SK-N-SH treated with all-trans-retinoic acid at 6 μM for 48 hours (cell line): ENCODE data around the gene PRELID3B.

ENCODE experiments used
- ATAC-seq: fragments of 200-7000 bp; cut with Tn5 transposase; 3 replicates; pipeline ENCODE4 v1.9.1; 2020; ENCODE audit warnings: mild to moderate bottlenecking, moderate library complexity
- ARNTL ChIP-seq: fragments of 450-650 bp; formaldehyde crosslinking; IDR thresholded peaks from 2 replicates; pipeline ENCODE4 v1.5.0; 2020; ENCODE audit warnings: low read depth, mild to moderate bottlenecking, moderate library complexity, borderline replicate concordance
- BACH2 ChIP-seq: fragments of 250-450 bp; sonication (Bioruptor Pico); IDR thresholded peaks from 2 replicates; pipeline ENCODE4 v1.9.0; 2021; ENCODE audit warnings: mild to moderate bottlenecking, borderline replicate concordance
- CSDC2 ChIP-seq: fragments of 250-450 bp; sonication (Bioruptor Pico); IDR thresholded peaks from 2 replicates; pipeline ENCODE4 v1.5.0; 2020; ENCODE audit warnings: mild to moderate bottlenecking, moderate library complexity
- GLIS3 ChIP-seq: fragments of 250-450 bp; sonication (Bioruptor Pico); IDR thresholded peaks from 2 replicates; pipeline ENCODE4 v1.5.0; 2020; ENCODE audit warnings: mild to moderate bottlenecking, moderate library complexity
- ISL1 ChIP-seq: fragments of 250-450 bp; sonication (Bioruptor Pico); IDR thresholded peaks from 2 replicates; pipeline ENCODE4 v2.1.2; 2022; ENCODE audit warnings: mild to moderate bottlenecking, moderate library complexity
- OSR1 ChIP-seq: fragments of 250-450 bp; sonication (Bioruptor Pico); IDR thresholded peaks from 2 replicates; pipeline ENCODE4 v1.8.0; 2022; ENCODE audit warnings: moderate library complexity, mild to moderate bottlenecking, inconsistent platforms
- PATZ1 ChIP-seq: fragments of 250-450 bp; sonication (Bioruptor Pico); IDR thresholded peaks from 2 replicates; pipeline ENCODE4 v1.8.0; 2020; ENCODE audit warnings: mild to moderate bottlenecking, moderate library complexity, borderline replicate concordance
- RARB ChIP-seq: fragments of 250-450 bp; sonication (Bioruptor Pico); IDR thresholded peaks from 2 replicates; pipeline ENCODE4 v1.8.0; 2021; ENCODE audit warnings: mild to moderate bottlenecking, moderate library complexity
- SNAI2 ChIP-seq: fragments of 250-450 bp; sonication (Bioruptor Pico); IDR thresholded peaks from 2 replicates; pipeline ENCODE4 v1.5.0; 2020; ENCODE audit warnings: mild to moderate bottlenecking, moderate library complexity
- TCF4 ChIP-seq: fragments of 250-450 bp; sonication (Bioruptor Pico); IDR thresholded peaks from 2 replicates; pipeline ENCODE4 v1.8.0; 2021; ENCODE audit warnings: mild to moderate bottlenecking, moderate library complexity, borderline replicate concordance
- TSHZ2 ChIP-seq: fragments of 250-450 bp; sonication (Bioruptor Pico); IDR thresholded peaks from 2 replicates; pipeline ENCODE4 v1.5.0; 2020; ENCODE audit warnings: mild to moderate bottlenecking, moderate library complexity
- ZFP3 ChIP-seq: fragments of 250-450 bp; sonication (Bioruptor Pico); IDR thresholded peaks from 2 replicates; pipeline ENCODE4 v1.5.0; 2020; ENCODE audit warnings: mild to moderate bottlenecking, moderate library complexity
- ZFP30 ChIP-seq: fragments of 450-650 bp; formaldehyde crosslinking; IDR thresholded peaks from 2 replicates; pipeline ENCODE4 v1.5.0; 2022; ENCODE audit warnings: mild to moderate bottlenecking, moderate library complexity
- ZNF70 ChIP-seq: fragments of 450-650 bp; formaldehyde crosslinking; IDR thresholded peaks from 2 replicates; pipeline ENCODE4 v1.5.0; 2020; ENCODE audit warnings: mild to moderate bottlenecking, moderate library complexity
- ZNF8 ChIP-seq: fragments of 450-650 bp; formaldehyde crosslinking; IDR thresholded peaks from 2 replicates; pipeline ENCODE4 v1.5.0; 2020; ENCODE audit warnings: mild to moderate bottlenecking, moderate library complexity
- TF ChIP-seq, protein P1 (sequence below): fragments of 250-450 bp; sonication (Bioruptor Pico); IDR thresholded peaks from 2 replicates; pipeline ENCODE4 v1.5.1; 2021; ENCODE audit warnings: mild to moderate bottlenecking, moderate library complexity
- TF ChIP-seq, protein P2 (sequence below): fragments of 250-450 bp; sonication (Bioruptor Pico); IDR thresholded peaks from 2 replicates; pipeline ENCODE4 v1.8.0; 2021; ENCODE audit warnings: low read depth, mild to moderate bottlenecking, moderate library complexity, borderline replicate concordance

PRELID3B gene

GRCh38 chr20:59042151-59042795, at the start of gene PRELID3B:
Gene PRELID3B (minus strand): TSS chr20:59042786. CDS start chr20:59042730, 56 bp downstream.
- peak; percentile 68 for ATAC-seq

DNA sequence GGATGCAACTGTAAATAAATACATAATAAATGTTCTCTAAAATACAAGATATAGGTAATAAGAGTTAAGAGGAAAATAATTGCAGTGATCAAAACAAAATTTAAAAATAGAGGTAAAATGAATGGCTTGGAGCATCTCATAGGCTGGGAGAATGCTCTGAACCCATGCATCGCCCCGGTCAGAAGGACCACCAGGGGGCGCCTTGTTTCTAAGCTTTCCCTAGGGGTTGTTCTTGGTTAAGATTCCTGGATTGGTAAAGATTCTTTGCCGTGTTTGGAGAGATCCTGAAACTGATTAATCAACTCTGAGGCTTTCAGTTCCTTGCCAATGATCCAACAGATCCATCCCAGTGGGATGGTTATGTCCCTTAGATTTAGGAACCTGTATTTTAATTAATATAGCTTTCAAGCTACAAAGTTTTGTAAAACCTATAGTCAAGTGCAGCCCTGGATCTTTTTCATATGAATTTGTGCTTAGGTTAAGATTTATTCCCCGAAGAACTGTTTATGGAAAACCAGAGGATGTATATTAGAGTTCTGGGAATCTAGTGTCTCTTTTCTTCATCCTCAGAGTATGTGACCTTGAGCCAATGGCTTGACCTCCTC, 45.3 kb upstream of the PRELID3B start:
- ATAC-seq = peak; percentile 97

More at GRCh38 chr20:59042151-59042795, at the start of gene PRELID3B:
- TF ChIP-seq RARB (CRISPR knock-in tag) = no peak
- peak; percentile 33; the same call in 1 of the 2 replicates for TF ChIP-seq ZFP3 (CRISPR knock-in tag)
- no peak for TF ChIP-seq TCF4 (CRISPR knock-in tag)
- TF ChIP-seq ARNTL = no peak
- no peak for TF ChIP-seq BACH2 (CRISPR knock-in tag)
- no peak for TF ChIP-seq OSR1 (CRISPR knock-in tag)

GRCh38 chr20:59086923-59087322, 44.3 kb upstream of the PRELID3B start:
- no peak for TF ChIP-seq PATZ1 (CRISPR knock-in tag)
- TF ChIP-seq ARNTL = no peak
- TF ChIP-seq, protein P1, sequence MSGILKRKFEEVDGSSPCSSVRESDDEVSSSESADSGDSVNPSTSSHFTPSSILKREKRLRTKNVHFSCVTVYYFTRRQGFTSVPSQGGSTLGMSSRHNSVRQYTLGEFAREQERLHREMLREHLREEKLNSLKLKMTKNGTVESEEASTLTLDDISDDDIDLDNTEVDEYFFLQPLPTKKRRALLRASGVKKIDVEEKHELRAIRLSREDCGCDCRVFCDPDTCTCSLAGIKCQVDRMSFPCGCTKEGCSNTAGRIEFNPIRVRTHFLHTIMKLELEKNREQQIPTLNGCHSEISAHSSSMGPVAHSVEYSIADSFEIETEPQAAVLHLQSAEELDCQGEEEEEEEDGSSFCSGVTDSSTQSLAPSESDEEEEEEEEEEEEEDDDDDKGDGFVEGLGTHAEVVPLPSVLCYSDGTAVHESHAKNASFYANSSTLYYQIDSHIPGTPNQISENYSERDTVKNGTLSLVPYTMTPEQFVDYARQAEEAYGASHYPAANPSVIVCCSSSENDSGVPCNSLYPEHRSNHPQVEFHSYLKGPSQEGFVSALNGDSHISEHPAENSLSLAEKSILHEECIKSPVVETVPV = no peak
- TF ChIP-seq BACH2 (CRISPR knock-in tag) = no peak
- no peak for TF ChIP-seq CSDC2 (CRISPR knock-in tag)
- TF ChIP-seq TCF4 (CRISPR knock-in tag) = no peak
- no peak for ATAC-seq

More for the DNA sequence above, 45.3 kb upstream of the PRELID3B start:
- TF ChIP-seq, protein P2, sequence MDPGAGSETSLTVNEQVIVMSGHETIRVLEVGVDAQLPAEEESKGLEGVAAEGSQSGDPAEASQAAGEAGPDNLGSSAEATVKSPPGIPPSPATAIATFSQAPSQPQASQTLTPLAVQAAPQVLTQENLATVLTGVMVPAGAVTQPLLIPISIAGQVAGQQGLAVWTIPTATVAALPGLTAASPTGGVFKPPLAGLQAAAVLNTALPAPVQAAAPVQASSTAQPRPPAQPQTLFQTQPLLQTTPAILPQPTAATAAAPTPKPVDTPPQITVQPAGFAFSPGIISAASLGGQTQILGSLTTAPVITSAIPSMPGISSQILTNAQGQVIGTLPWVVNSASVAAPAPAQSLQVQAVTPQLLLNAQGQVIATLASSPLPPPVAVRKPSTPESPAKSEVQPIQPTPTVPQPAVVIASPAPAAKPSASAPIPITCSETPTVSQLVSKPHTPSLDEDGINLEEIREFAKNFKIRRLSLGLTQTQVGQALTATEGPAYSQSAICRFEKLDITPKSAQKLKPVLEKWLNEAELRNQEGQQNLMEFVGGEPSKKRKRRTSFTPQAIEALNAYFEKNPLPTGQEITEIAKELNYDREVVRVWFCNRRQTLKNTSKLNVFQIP (CRISPR knock-in tag) = no peak
- TF ChIP-seq TSHZ2 (no peak), SNAI2 (CRISPR knock-in tag) (no peak), ZNF8 (CRISPR knock-in tag) (no peak), ZFP30 (no peak)
- TF ChIP-seq, all 23 proteins: peak for 0

DNA sequence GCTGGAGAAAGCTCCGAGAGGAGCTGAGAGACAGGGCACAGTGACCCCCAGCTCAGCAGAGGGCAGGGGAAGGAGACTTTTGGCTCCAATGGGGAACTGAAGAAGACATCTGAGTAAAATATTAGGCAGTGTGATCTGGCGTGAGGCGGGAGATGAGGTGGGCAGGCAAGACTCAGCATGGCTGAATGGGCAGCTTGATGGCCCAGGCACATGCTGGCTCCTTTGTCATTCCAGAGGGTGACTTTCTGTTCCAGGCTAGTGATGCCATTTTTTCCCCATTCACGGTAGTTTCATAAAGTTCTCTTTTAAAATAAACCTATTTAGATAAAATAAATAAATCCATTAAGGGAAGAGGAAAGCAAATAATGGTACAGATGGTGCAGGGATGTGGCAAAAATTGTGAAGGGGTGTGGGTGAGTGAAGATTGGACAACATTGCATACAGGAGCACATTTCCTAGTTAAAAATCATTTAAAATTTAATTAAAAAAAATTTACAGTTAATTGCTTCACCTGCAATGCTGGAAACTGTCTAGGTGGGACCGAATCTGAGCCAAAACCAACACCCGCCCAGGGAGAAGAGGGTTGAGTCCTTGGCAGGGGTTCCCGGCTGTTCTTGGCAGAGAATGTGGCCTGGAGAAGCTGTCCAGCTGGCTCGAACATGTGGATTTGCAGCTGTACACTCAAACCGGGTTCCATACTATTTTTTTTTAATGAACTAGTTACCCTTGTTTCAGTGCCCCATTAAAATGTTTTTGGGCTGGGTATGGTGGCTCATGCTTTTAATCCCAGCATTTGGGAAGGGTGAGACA, 41.7 kb upstream of the PRELID3B start:
- no peak for TF ChIP-seq CSDC2 (CRISPR knock-in tag)
- TF ChIP-seq ZFP30 = no peak
- TF ChIP-seq, protein P1 = no peak
- no peak for TF ChIP-seq GLIS3
- TF ChIP-seq ZNF70 = no peak
- TF ChIP-seq ISL1 (CRISPR knock-in tag) = no peak
- TF ChIP-seq TSHZ2 = no peak
- TF ChIP-seq PATZ1 (CRISPR knock-in tag) = no peak
- no peak for ATAC-seq
